HG03460 (cell line): ENCODE data around the gene ARMC12.
A peak's percentile ranks its signal among the peaks of the same experiment; 100 is the strongest.
"Not testable (repeated sequence)": the region's sequence is repeated elsewhere in the genome, so short reads cannot be mapped to it uniquely, and the experiment has no call there.

Source experiments
- ATAC-seq: cut with Tn5 transposase; IDR thresholded peaks from one replicate; pipeline ENCODE4 v1.9.1; 2021; ENCODE audit not compliant: unreplicated experiment

Gene ARMC12

DNA sequence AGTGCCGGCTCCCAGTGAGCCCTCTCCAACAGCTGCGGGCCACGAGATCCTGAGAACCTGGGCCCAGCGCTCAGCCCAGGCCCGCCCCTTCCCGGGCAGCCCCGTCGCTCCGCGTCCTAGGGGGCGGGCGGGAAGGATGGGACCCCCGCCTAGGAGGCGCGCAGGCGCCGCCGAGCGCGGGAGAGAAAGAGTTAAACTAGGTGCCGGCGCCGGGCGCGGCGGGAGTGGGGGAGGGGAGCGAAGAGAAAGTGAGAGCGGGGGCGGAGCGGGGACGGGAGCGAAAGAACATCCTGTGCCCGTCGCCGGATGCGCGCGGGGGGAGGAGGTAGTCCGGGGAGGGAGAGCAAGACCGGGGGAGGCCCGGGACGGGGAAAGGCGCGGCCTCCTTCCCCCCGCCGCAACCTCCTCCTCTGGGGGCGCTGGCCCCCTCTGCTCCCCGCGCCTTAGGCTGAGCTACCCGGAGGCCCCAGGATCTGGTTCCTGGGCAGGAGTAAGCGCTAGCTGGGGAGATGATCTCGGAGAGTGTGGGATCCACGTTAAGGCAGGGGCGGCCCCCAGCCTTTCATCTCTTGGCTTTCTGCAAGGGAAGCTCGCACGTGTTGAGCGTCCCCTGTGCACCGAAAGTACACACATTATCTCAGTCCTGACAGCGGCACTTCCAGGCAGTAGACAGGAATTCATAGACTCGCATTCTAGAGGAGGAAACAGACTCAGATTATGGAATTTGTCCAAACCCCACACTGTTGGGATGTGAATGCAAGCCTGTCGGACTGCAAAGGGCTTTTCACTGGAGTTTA lies 4.9 kb upstream of the ARMC12 start:
- peak; percentile 42 for ATAC-seq

DNA sequence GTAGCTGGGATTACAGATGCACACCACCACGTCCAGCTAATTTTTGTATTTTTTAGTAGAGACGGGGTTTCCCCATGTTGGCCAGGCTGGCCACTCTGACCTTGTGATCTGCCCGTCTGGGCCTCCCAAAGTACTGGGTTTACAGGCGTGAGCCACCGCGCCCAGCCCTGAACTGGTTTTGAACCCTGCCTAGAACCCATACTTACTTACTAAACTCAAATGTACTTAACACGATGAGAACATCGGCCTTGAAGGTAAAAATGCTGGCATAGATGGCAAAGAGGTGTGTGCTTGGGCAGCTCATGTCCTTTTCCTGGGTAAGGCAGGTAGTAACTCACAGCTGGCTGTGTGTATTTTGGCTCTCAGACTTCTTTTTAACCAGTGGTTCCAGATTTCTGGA lies 3.2 kb upstream of the ARMC12 start:
- ATAC-seq, result no peak

DNA sequence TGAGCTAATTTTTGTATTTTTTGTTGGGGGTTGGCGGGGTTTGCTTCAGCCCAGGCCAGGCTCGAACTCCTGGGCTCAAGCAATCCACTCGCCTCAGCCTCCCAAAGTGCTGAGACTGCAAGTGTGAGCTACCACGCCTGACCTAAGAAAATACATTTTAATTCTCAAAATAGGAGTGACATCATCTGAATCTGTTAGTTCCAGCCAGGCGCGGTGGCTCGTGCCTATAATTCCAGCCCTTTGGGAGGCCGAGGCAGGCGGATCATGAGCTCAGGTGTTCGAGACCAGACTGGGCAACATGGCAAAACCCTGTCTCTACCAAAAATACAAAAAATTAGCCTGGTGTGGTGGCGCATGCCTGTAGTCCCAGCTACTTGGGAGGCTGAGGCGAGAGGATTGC lies 2.5 kb upstream of the ARMC12 start:
- not testable (repeated sequence) for ATAC-seq

DNA sequence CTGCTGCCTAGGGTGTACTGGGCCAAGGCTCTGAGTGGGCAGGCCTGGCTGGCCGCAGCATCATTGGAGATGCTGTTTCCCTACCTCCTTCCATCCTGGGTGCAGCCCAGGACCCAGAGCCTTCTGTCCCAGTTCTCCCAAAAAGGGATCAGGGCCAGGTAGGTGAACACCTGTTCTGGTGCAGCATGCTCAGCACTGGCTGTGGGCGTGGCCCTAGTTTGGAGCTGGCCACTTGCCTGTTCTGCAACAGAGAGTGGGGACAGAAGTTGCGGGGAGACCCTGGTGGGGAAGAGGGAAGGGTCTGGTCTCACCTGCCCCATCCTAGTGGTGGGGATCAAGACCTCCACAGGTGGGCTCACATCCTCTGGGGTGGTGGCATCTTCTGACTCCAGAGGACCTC lies 1.4 kb upstream of the ARMC12 start:
- no peak for ATAC-seq

DNA sequence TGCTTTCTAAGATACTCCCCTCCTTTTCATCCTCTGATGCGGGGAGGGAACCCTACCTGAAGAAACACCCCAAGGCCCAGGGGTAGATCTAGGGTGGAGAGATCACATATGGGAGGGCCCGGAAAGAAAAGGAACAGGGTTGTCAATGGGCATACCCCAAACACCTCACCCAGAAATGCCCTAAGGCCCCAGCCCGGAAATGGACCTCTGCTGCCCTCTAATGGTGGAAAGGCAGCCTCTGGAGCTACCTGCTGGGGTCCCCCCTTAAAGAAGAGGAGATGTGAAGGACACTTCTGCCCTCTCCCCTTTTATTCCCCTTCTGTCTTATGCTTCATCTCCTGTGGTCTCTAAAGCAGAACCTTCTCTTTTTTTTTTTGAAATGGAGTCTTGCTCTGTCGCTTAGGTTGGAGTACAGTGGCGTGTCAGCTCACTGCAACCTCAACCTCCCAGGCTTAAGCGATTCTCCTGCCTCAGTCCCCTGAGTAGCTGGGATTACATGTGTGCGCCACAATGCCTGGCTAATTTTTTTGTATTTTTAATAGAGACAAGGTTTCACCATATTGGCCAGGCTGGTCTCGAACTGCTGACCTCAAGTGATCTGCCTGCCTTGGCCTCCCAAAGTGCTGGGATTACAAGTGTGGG lies 458 bp upstream of the ARMC12 start:
- ATAC-seq, result no peak

DNA sequence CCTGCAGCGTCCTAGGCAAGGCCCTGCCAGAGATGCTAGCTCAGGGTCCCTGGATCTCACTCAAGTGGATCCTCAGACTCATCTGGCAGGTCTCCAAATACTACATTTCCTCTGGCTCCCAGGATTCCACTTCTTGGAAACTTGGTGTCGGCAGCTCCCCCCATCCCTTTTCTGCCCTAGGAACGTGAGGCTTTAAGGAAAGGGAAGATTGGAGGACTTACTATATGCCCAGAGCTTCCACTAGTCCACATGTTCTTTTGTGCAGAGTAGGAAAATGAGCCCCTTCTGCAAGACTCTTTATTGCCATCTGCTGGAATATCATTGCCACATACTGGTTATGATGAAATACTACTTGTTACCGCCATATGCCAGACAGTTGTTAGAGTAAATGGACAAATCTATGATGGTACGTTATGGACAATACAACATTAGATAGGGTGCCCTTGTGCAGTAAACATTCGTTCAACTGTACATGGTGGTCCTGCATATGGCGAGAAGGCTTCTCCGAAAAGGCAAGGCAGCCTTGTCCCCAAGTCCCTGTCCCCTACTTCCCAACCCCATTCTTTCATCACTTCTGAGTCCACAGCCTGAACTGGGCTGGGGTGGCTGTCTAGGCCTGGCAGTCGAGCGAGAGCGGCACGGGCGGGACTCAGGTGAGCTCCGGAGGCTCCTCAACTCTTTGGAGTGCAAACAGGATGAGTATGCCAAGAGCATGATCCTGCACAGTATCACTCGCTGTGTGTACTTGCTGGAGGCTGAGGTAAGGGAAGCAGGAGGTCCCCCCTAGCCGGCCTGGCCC lies 780 bp downstream of the ARMC12 start:
- ATAC-seq, result no peak

DNA sequence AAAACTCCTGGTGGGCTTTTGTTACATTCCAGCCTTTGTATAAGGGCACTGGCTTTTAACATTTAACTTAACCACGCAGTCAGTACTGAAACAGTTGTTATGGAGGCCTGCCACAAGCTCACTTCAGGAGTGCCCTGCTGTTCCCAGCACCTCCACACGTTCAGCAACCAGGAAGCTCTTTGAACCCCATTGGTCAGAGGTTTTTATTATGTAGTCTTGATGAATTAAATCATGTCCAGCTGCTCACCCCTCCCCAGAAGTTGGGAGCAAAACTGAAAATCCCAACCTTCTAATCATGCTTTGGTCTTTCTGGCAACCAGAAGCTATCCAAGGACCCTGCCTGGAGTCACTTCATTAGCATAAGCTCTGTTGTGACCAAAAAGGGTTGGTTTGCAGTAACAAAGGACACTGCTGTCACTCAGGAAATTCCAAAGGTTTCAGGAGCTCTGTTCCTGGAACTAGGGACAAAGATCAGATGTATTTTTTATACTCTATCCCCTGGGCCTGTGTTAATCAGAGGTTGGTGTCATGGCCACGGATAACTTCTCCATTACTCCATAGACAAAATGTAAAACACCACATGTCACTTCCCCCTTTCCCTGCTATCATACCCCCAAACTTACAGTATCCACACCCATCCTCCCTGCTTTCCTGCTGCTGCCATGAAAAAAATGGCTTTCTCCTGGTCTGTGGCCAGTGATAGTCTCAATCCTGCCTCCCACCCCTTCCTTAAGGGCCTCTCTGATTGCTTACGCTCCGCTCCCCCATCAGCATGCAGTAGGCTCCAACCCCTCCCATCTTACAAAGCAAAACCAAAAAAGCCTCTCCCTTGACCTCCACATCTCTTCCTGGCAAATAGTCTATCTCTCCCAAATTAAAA lies 3.1 kb downstream of the ARMC12 start:
- ATAC-seq, result no peak

DNA sequence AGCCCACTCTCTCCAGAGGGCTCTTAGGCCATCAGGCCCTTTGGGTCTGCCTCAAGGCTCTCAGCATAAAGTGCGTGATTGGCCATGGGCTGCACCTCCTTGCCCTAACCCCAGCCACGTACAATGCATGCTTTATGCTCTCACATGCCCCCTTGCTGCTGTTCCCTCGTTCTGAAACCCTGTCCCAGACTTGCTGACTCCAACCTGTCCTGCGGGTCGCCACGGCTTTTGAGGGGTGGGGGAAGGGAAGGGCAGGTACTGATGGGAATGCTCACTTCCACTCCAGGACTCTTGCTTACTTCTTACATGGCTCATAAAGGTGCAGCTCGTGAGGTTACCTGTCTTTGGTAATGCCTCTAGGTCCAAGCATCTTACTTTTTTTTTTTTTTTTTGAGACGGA lies 6.0 kb downstream of the ARMC12 start:
- ATAC-seq, result no peak

DNA sequence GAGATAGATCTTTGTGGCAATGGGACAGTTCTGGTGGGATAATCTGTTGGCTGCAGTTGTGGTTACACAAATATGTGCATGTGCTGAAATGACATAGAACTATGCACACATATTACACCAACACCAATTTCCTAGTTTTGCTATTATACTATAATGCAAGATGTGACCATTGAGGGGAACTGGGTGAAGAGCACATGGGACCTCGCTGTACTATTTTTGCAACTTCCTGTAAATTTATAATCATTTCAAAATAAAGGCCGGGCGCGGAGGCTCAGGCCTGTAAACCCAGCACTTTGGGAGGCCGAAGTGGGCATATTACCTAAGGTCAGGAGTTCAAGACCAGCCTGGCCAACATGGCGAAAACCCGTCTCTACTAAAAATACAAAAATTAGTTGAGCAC lies 8.7 kb downstream of the ARMC12 start:
- no peak for ATAC-seq

DNA sequence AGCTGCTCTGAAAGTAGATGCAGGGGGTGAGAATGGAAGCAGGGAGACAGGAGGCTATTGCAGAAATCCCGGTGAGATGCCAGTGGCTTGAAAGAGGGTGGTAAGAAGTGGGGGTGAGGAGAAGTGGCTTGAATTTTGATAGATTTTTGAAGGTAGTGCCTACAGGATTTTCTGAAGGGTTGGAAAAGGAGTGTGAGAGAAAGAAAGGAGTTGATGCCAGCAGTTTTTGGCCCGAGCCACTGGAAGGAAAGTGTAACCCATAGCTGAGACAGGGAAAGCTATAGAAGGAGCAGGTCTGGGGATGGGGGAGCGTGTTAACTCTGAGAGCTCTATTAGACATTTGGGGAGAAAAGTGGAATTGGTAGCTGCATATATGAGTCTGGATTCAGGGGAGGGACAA lies 9.7 kb downstream of the ARMC12 start:
- no peak for ATAC-seq

DNA sequence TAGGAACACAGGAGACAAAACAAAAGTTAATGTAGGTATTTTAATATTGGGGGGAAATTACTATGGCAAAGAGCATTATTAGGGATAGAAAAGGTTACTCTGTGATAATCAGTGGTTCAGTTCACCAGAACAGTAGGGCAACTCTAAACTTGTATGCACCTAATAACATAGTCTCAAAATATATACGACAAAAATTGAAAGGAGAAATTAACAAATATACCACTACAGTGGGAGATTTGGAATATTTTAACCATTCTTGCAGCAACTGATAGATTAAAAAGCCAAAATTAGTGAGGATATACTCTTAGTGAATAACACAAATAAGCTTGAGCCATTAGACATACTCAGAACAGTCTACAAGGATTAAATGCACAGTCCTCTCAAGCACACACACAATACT lies 11.0 kb downstream of the ARMC12 start:
- ATAC-seq, result no peak

DNA sequence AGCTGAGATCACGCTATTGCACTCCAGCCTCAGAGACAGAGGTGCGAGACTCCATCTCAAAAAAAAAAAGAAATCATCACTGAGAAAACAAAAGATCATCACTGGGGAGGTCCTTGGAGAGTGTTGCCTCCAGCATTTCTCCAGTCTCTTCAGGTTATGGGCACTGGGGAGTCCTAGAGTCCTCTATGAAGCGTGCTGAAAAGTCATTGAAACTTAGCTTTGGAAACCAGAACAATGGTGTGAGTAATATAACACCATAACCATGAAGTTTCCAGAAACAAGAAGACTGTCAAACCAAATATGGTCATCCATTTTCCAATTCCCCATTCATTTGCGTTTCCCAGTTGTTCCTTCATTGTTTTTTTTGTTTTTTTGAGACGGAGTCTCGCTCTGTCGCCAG lies 13.7 kb downstream of the ARMC12 start:
- no peak for ATAC-seq

DNA sequence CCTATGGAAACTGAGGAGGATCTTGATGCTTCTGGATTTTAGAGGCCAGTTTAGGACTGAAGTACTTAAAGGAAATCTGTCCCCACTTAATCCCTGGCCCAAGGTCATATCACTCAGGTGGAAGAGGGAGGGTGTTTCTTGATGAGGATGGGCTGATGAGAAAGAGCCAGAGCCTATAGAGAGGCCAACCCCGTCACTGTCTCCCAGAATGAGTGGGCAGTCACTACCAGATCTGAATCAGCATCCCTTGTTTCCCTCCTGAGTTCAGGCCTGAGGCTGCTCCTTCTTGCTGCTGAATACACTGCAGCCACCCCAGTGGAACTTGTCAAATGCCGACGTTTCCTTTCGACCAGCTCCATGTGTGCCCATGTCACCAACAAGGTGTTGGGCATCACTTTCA lies 14.8 kb downstream of the ARMC12 start:
- no peak for ATAC-seq

DNA sequence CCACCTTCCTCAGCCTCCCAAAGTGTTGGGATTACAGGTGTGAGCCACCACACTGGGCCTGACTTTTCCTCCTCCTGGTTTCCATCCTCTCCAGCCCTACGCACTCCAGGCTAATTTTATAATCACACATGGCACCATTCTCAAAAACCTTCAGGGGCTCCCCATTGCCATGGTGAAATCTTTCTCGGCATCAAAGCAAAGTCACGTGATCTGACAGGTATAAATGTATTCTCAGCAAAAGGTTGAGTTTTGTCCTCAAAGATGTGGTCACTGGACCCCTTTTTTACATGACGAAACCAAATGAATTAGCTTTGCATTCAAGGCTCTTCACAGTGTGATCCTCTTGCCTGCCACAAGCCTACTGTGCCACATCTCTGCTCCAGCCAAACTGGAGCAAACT lies 15.5 kb downstream of the ARMC12 start:
- no peak for ATAC-seq

DNA sequence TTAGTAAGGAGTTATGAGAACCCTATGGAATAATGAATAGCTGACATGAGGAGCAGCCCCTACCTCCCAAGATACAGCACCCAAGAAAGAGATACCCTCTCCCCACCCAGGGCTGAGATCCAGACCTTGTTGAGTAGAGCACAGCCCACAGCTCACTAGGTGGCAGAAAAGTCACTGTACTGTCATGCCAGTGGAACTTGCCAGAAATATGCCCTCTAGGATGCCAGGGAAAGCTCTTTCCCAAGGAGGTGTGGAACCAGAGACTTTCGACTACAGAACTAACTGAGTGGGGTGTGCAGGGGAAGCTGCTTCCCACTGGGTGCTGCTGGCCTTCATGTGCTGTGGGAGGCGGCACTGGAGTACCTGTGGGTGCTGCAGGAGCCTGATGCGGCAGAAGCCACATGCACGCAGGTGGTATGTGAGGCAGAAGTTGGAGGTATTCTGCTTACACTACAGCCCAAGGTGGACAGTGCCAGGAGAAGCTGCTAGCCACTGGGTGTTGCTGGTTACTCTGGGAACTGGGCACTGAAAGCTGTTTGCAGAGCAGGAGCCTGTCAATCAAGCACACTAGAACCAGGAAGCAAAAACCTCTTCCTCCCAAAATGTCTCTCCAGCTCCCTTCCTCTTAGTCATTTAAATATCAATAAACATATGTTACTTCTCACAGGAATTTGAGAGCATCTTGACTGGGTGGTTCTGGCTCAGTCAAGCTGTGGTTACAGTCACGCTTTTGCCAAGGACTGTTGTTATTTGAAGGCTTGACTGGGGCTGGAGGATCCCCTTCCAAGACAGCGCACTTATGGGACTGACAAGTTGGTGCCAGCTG lies 17.8 kb downstream of the ARMC12 start:
- no peak for ATAC-seq

DNA sequence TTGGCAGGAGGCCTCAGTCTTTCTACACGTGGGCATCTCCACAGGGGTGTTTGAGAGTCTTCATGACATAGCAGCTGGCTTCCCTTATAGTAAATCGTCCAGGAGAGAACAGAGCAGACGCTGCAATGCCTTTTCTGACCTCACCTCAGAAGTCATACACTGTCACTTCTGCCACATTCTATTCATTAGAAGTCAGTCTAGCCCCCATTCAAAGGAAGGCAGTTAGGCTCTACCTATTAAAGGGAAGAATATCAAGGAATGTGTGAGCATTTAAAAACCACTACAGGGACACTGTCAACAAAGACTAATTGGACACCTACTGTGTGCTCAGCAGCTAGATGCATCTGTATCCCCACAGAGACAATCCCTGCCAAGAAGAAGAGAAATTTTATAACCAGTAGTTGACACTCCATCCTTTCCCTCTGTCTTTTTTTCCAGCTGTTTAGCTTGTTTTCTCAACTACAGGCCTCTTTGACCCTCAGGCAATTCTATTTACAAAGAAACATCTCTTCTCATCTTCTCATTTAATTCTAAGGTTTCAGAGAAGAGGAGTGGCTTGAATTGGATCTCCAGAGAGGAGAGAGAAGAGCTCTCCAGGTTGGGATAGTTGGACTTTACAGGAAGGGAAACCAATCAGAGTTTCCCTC lies 18.6 kb downstream of the ARMC12 start:
- ATAC-seq, result no peak

DNA sequence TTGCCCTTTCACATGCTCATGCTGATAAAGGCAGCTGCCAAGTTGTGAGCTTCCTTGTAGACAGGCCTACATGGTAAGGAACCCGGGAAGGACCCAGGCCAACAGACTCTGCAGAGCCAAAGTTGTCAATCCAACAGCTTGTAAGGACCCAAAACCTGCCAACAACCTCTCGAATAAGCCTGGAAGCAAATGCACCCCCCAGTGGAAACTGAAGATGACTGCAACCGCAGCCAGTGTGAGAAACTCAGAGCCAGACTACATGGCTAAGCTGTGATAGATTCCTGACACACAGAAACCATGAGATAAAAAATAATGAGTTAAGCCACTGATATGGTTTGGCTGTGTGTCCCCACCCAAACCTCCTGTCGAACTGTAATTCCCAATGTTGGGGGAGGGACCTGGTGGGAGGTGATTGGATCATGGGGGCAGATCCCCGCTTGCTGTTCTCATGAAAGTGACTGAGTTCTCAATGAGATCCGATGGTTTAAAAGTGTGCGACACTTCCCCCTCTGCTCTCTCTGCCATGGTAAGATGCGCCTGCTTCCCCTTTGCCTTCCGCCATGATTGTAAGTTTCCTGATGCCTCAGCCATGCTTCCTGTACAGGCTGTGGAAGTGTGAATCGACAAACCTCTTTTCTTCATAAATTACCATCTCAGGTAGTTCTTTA lies 20.8 kb downstream of the ARMC12 start:
- no peak for ATAC-seq

DNA sequence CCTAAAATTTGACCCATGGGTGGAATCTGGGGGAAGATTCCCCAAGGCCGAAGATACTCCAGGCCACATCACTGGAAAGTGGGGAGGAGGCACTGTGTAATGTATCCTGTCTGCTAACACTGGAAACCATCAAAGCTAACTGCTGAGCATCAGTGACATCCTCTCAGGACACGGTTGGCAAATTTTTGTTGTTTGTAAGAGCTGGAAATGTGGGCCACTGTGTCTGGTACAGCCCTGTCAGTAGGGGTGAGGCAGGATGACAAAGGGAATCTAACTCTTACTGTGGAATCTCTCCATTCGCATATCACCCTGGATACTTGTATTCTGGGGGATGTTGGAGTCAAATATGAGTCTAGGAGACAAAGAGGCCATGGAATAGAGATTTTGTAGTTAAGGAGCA lies 22.6 kb downstream of the ARMC12 start:
- no peak for ATAC-seq

DNA sequence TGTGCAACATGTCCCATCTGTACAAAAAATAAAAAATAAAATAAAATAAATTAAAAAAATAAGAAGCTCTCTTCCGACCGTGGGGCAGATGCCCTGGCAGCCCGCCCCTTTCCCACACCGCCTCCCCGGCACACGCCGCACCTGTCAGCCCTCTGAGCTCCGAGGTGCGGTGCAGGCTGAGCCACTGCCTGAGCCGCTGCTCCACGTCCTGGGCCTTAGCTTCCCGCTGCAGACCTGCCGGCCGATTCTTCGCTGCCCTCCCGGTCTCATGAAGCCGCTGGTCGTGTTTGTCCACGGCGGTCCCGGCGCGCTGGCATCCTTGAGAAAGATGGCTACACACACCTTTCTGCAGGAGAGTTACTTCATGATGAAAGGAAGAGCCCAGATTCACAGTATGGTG lies 28.9 kb downstream of the ARMC12 start:
- no peak for ATAC-seq
